ENCODE data around the gene ABHD8.

DNA sequence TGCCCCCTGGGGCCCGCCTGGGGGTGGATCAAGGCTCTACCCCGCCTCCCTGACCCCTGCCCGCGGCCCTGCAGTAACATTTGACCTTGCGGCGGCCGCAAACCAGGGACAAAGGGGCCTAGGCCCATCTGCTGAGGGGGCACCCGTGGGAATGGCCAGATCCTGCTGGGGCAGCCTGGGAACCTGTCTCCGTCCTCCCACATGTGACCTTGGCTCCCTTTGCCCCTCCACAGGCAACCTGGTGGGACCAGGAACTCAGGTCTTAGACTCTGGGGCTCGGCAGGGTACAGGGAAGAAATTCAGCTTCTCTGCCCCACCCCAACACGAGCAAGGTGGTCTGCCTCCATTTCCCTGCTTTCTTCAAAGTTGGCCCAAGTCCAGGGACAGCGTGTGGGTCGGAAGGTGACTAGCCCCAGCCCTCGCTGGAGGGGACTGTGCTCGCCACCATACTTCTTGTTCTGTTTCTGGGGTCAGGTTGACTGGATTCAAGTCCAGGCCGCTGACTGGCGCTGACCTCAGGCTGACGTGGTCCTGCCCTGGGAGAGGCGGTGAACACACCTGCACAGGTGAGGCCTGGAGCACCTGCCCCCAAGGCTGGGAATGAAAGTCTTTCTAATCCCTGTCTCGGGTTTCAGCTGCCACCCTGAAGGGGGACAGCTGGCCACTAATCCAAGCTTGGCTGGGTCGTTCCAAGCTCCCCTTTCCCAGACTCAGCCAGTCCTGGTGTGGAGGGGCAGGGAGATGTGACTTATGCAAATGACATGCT is 55.0 kb downstream of the ABHD8 start:
- TF ChIP-seq, protein P1, sequence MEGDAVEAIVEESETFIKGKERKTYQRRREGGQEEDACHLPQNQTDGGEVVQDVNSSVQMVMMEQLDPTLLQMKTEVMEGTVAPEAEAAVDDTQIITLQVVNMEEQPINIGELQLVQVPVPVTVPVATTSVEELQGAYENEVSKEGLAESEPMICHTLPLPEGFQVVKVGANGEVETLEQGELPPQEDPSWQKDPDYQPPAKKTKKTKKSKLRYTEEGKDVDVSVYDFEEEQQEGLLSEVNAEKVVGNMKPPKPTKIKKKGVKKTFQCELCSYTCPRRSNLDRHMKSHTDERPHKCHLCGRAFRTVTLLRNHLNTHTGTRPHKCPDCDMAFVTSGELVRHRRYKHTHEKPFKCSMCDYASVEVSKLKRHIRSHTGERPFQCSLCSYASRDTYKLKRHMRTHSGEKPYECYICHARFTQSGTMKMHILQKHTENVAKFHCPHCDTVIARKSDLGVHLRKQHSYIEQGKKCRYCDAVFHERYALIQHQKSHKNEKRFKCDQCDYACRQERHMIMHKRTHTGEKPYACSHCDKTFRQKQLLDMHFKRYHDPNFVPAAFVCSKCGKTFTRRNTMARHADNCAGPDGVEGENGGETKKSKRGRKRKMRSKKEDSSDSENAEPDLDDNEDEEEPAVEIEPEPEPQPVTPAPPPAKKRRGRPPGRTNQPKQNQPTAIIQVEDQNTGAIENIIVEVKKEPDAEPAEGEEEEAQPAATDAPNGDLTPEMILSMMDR (IDR thresholded peaks at IDR 0.05; ENCODE audit: low read depth, low read length) = no peak
- TF ChIP-seq, protein P2, sequence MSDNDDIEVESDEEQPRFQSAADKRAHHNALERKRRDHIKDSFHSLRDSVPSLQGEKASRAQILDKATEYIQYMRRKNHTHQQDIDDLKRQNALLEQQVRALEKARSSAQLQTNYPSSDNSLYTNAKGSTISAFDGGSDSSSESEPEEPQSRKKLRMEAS (IDR thresholded peaks at IDR 0.05; ENCODE audit: low read depth, low read length) = no peak

Data from NB4 (cell line).